Activated CD8-positive, alpha-beta T cell treated with anti-CD3 and anti-CD28 coated beads, Interleukin-2, amount 10 ng/mL, durations not matched to agents 7 days and 5 days (primary cell): Measurements from ENCODE around the gene AURKB. TPM values are rescaled to one million over a fixed set of nuclear protein-coding genes. Genes with fewer than 3 reads are reported as not detected.

Experiments
- ATAC-seq: fragments of 150-1000 bp; cut with Tn5 transposase; one replicate; pipeline ENCODE4 v1.10.0; 2021; ENCODE audit warnings: moderate library complexity
- CTCF ChIA-PET: fragments of 350-600 bp; sonication (Branson Sonifier 250); formaldehyde crosslinking; loops from one replicate; lab custom pipeline; 2021; ENCODE audit warnings: antibody characterized with exemption; lab: Charles Lee
- POLR2A ChIA-PET: fragments of 350-600 bp; sonication (Branson Sonifier 250); formaldehyde crosslinking; loops from one replicate; lab custom pipeline; 2021; ENCODE audit warnings: antibody characterized with exemption; lab: Charles Lee
- DNase-seq: peaks from one replicate; pipeline ENCODE4 v3.0.0-alpha.2; 2020
- H3K27ac Mint-ChIP-seq: one replicate; pipeline ENCODE4 v1.8.0; 2021; ENCODE audit warnings: mild to moderate bottlenecking, mixed read lengths
- H3K27me3 Mint-ChIP-seq: one replicate; pipeline ENCODE4 v1.8.0; 2021; ENCODE audit warnings: low read depth, mixed read lengths
- H3K36me3 Mint-ChIP-seq: one replicate; pipeline ENCODE4 v1.8.0; 2021; ENCODE audit warnings: low read depth, mixed read lengths
- H3K4me1 Mint-ChIP-seq: one replicate; pipeline ENCODE4 v1.8.0; 2021; ENCODE audit warnings: low read depth, mixed read lengths
- H3K4me3 Mint-ChIP-seq: one replicate; pipeline ENCODE4 v1.8.0; 2021; ENCODE audit warnings: mild to moderate bottlenecking, mixed read lengths
- H3K9me3 Mint-ChIP-seq: one replicate; pipeline ENCODE4 v1.8.0; 2022; ENCODE audit warnings: mixed read lengths; ENCODE audit not compliant: insufficient read depth
- total RNA-seq, 2 experiments: library from RNA; stranded (reverse); gene quantifications; one replicate each; pipeline ENCODE4 v1.2.3, GENCODE V29; 2021

The AURKB gene
- total RNA-seq, 2 experiments from 2014 or later, result 182 to 210 TPM

DNA sequence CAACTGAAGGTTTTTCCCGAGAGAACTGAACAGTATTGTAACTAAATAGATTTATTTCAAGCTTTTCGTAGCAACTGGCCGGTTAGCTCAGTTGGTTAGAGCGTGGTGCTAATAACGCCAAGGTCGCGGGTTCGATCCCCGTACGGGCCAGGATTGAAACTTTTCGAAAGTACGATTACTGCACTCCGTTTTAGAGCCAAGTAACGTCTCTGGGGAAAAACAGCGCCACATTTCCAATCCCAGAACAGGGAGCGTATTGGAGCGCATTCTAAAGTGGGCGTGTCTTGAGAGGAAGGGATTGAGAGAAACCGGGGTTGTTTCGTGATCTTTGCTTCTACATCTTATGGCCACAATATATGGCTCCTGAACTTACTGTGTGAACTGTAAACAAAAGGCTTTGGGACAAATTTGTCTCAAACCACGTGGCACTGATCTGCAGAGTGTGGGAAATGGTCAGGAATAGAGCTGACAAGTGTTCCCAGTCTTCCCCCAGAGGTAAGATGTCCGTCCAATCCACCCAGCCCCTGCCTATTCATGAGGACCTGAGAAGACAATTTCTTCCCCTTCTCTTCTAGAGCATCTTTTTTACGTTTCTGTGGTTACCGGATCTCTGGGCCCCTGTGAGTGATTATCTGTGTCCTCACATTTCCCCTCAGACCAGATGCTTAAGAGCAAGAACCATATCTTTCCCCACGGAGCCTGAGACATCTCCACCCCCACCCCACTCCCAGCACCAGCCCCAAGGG, 22.7 kb downstream of the AURKB start:
- Mint-ChIP-seq H3K27me3 (peaks cover 8% of the 10 kb centered on the region), H3K36me3 (peaks cover 2% of the 10 kb centered on the region), H3K9me3 (no peaks in the 10 kb centered on the region), H3K27ac (no peak overlapping the region), H3K4me3 (no peak overlapping the region), H3K4me1 (peaks cover 17% of the 10 kb centered on the region)
- ATAC-seq (peak; percentile 45), DNase-seq (peak; percentile 95)
- CTCF ChIA-PET, result interaction anchor here (0.6 to 4.0 kb wide), 20 partner anchors 8 to 113 kb away, joined by 3 to 34 read pairs (median 4); partner anchors contain the start of genes AURKB, CTC1, HES7 and PFAS
- POLR2A ChIA-PET, result interaction anchor here (0.6 to 7.6 kb wide), 16 partner anchors 9 to 68 kb away, joined by 3 to 212 read pairs (median 5); partner anchors contain the start of genes AURKB, CTC1 and TMEM107

DNA sequence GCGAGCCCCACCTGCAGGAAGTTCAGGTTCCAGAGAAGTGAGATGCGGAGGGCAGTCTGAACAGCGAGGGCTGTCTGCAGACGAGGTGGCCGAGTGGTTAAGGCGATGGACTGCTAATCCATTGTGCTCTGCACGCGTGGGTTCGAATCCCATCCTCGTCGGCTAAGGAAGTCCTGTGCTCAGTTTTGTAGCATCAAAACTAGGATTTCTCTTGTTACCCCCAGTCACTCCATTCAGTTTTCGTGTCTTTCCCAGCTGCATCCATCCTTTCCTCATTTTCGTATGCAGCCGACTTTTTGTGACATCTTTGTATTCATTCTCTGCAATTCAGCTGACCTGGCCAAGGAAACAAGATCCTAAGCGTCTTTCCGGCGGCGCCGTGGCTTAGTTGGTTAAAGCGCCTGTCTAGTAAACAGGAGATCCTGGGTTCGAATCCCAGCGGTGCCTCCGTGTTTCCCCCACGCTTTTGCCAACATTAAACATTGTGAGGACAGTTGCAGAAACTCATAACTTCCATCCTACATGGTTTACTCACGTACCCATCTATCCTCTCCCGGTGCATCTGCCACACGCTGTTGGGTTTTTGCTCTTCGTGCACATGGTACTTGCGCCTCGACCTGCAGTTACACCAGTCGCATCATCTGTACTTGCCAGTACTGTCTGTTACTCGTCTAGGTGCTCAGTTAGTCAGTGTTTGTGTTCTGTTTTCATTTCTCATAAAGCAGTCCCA, 23.4 kb downstream of the AURKB start:
- Mint-ChIP-seq H3K27ac (no peak overlapping the region), H3K36me3 (peaks cover 2% of the 10 kb centered on the region), H3K27me3 (peaks cover 10% of the 10 kb centered on the region), H3K9me3 (no peaks in the 10 kb centered on the region), H3K4me1 (peaks cover 18% of the 10 kb centered on the region), H3K4me3 (no peak overlapping the region)
- DNase-seq, result peak; percentile 95
- CTCF ChIA-PET, result interaction anchor here (0.6 to 4.0 kb wide), 18 partner anchors 9 to 114 kb away, joined by 3 to 34 read pairs (median 3); partner anchors contain the start of genes AURKB, CTC1, PFAS and TMEM107
- peak; percentile 47 for ATAC-seq
- POLR2A ChIA-PET, result interaction anchor here (0.6 to 7.6 kb wide), 14 partner anchors 9 to 67 kb away, joined by 3 to 212 read pairs (median 5); partner anchors contain the start of genes AURKB and TMEM107

DNA sequence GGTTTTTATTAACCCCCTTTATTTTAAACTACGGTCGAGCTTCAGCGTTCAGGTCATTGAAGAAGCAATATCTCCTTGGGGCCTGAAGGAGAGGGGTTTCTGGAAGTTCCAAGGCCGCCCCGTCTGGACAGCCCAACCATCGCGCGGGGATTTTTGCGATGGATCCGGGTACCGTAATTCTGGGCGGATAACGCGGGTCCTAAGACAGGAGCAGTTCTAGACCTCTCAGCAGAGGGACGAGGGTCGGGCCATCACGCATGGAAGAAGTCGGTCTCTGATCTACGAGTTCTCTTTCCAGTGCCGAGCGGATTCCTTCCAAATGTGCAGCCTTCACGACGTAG, 24.0 kb downstream of the AURKB start:
- peaks cover 20% of the 10 kb centered on the region for H3K4me1 Mint-ChIP-seq
- ChIA-PET POLR2A (interaction anchor here (0.7 to 7.6 kb wide), 7 partner anchors 10 to 67 kb away, joined by 3 to 212 read pairs (median 5); partner anchors contain the start of gene TMEM107), CTCF (interaction anchor here (0.8 to 4.0 kb wide), 9 partner anchors 10 to 107 kb away, joined by 3 to 34 read pairs (median 3); partner anchors contain the start of gene TMEM107)
- H3K36me3 Mint-ChIP-seq, result peaks cover 2% of the 10 kb centered on the region
- peaks cover 10% of the 10 kb centered on the region for H3K27me3 Mint-ChIP-seq
- ATAC-seq (no peak), DNase-seq (no peak)
- H3K9me3 Mint-ChIP-seq, result no peaks in the 10 kb centered on the region
- H3K4me3 Mint-ChIP-seq, result no peak overlapping the region
- H3K27ac Mint-ChIP-seq, result no peak overlapping the region

GRCh38 chr17:8185582-8186445, 24.6 kb downstream of the AURKB start:
- DNase-seq (peak; percentile 90), ATAC-seq (peak; percentile 9)
- ChIA-PET CTCF (interaction anchor here (0.8 to 4.0 kb wide), 10 partner anchors 9 to 106 kb away, joined by 3 to 34 read pairs (median 3); partner anchors contain the start of gene TMEM107), POLR2A (interaction anchor here (0.7 to 7.6 kb wide), 7 partner anchors 10 to 103 kb away, joined by 3 to 212 read pairs (median 3); partner anchors contain the start of genes RANGRF and TMEM107)
- no peaks in the 10 kb centered on the region for H3K9me3 Mint-ChIP-seq
- H3K4me1 Mint-ChIP-seq, result peaks cover 17% of the 10 kb centered on the region
- no peak overlapping the region for H3K4me3 Mint-ChIP-seq
- H3K36me3 Mint-ChIP-seq, result peaks cover 2% of the 10 kb centered on the region
- no peak overlapping the region for H3K27ac Mint-ChIP-seq
- H3K27me3 Mint-ChIP-seq, result peaks cover 10% of the 10 kb centered on the region

DNA sequence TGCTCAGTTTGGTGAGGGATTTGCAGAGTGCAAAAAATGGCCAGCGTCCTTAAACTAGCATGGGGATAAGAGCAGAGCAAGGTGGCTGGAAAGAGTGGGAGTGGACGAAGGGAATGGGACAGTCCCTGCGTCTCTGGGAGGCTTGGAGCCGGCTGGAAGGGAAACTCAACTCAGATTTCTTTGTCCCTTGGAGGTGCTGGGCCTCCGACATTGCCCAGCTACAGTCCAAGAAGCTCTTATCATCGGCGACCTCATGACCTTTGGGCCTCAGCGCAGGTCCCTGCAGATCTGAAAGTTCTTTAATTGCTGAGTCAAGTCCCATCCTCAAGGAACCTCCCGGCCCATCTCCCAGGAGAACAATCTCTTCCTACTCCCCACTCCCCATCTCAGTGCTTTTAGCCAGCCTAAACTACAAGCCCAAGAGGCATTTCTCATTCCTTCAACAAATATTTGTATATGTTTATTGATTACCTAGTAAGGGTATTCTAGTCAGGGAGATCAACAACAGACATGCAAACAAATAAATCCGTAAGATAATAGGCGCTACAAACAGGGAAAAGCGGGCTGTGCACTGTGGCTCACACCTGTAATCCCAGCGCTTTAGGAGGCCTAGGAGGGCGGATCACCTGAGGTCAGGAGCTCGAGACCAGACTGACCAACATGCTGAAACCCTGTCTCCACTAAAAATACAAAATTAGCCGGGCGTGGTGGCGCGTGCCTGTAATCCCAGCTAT, 33.2 kb downstream of the AURKB start:
- POLR2A ChIA-PET, result interaction anchor here (1.0 to 2.4 kb wide), 5 partner anchors 9 to 58 kb away, joined by 3 to 13 read pairs (median 8); partner anchors contain the start of gene VAMP2
- no peaks in the 10 kb centered on the region for H3K9me3 Mint-ChIP-seq
- H3K4me1 Mint-ChIP-seq, result peaks cover 50% of the 10 kb centered on the region
- H3K27me3 Mint-ChIP-seq, result no peaks in the 10 kb centered on the region
- no peak for DNase-seq
- H3K36me3 Mint-ChIP-seq, result peaks cover 6% of the 10 kb centered on the region
- CTCF ChIA-PET, result interaction anchor here (0.6 to 1.9 kb wide), 5 partner anchors 9 to 124 kb away, joined by 3 to 7 read pairs (median 6); partner anchors contain the start of gene BORCS6
- peak overlapping the region; percentile 96 for H3K4me3 Mint-ChIP-seq
- no peak for ATAC-seq
- H3K27ac Mint-ChIP-seq, result peak overlapping the region; percentile 88

DNA sequence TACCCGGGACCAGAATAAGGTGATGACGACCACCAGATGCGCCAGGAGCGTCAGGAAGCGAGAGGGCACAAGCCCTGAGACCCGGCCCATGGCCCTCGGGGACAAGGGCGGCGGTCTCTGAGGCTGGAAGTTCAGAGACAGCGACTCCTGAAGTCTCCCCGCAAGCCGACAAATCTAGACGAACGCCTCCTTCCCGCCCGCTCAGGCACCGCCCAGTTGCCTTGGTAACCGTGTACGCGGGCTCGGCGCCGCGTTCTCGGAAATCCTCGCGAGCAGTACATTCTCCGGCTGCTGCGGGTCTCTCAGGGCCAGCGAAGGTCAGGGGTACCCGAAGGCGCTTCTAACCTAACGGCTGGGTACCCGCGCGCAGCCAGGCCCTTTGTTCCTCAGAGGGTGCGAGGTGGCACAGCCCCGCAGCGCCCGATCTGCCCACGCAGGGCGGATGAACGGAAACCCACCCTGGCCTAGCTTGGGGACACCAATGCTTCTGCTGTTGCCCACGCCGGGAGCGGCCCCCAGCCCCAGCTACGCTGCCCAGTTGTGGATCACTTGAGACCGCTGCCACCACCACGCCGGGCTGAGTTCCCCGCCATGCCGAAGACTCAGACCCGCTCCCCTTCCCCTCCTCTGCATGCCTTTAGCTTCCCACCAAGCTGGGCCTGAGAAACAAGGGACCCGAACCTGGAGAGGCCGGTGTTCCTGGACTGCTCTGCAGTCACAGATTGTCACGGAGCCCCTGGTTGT, 34.0 kb downstream of the AURKB start, which contains the start of gene TMEM107:
TSS of gene TMEM107 (minus strand) at position 184 of the 744 bp plus-strand sequence. CDS start at position 90, 94 bp downstream.
- Mint-ChIP-seq H3K4me3 (peak within 1 kb of the TSS; percentile 96), H3K36me3 (peaks cover 6% of the 10 kb centered on the region), H3K27me3 (no peaks in the 10 kb centered on the region), H3K4me1 (peaks cover 50% of the 10 kb centered on the region), H3K9me3 (no peaks in the 10 kb centered on the region), H3K27ac (peak within 1 kb of the TSS; percentile 88)
- ATAC-seq (peak; percentile 58), DNase-seq (peak; percentile 93)
- ChIA-PET POLR2A (interaction anchor here (1.0 to 2.4 kb wide), 7 partner anchors 10 to 72 kb away, joined by 3 to 13 read pairs (median 5); partner anchors contain the start of genes CTC1 and VAMP2), CTCF (interaction anchor here (0.6 to 1.9 kb wide), 5 partner anchors 9 to 125 kb away, joined by 3 to 7 read pairs (median 6); partner anchors contain the start of gene BORCS6)

GRCh38 chr17:8175795-8176196, 34.6 kb downstream of the AURKB start:
- ATAC-seq (peak; percentile 3), DNase-seq (no peak)
- peaks cover 6% of the 10 kb centered on the region for H3K36me3 Mint-ChIP-seq

DNA sequence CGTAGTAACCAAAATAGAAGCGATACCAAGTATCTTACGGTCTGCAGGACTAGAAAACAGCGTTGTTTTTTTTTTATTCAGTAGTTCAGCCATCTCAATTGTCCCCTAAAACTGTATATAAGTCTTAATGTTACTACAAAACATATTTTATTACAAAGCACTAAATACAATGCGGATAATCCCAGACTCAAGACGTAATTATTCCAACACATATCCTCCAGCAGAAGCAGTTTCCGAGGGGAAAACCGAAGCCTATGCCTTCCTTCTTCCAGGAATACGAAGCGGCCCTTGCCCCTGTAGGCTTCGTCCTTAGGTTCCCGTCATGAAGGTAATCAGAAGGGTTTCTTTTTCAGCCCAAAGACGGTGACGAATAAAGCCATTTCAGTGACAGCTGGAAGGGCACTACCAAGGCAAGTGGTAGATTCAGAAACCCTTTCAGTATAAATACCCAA, 36.5 kb downstream of the AURKB start:
- Mint-ChIP-seq H3K27ac (peak overlapping the region; percentile 99), H3K4me3 (peak overlapping the region; percentile 85), H3K4me1 (peaks cover 50% of the 10 kb centered on the region), H3K9me3 (no peaks in the 10 kb centered on the region), H3K36me3 (peaks cover 6% of the 10 kb centered on the region), H3K27me3 (no peaks in the 10 kb centered on the region)
- ATAC-seq (no peak), DNase-seq (no peak)
- CTCF ChIA-PET, result interaction anchor here (0.7 to 1.9 kb wide), 10 partner anchors 8 to 153 kb away, joined by 3 to 6 read pairs (median 4); partner anchors contain the start of genes ALOXE3 and BORCS6
- POLR2A ChIA-PET, result interaction anchor here (0.5 to 3.9 kb wide), 52 partner anchors 9 to 1514 kb away, joined by 3 to 343 read pairs (median 7); partner anchors contain the start of genes AURKB, BORCS6, CNTROB and CTC1

More at GRCh38 chr17:8175795-8176196, 34.6 kb downstream of the AURKB start:
- no peaks in the 10 kb centered on the region for H3K27me3 Mint-ChIP-seq
- ChIA-PET CTCF (interaction anchor here (1.2 to 1.9 kb wide), 3 partner anchors 11 to 56 kb away, joined by 5 to 7 read pairs (median 6); partner anchors contain the start of gene BORCS6), POLR2A (interaction anchor here (0.5 to 2.4 kb wide), 8 partner anchors 11 to 343 kb away, joined by 3 to 13 read pairs (median 5); partner anchors contain the start of genes CTC1 and VAMP2)
- H3K4me3 Mint-ChIP-seq, result peak overlapping the region; percentile 96
- H3K9me3 Mint-ChIP-seq, result no peaks in the 10 kb centered on the region
- peak overlapping the region; percentile 88 for H3K27ac Mint-ChIP-seq
- peaks cover 50% of the 10 kb centered on the region for H3K4me1 Mint-ChIP-seq
